HG03025 (cell line): ENCODE results near the gene COX5A.

Experiments
- ATAC-seq: cut with Tn5 transposase; IDR thresholded peaks from one replicate; pipeline ENCODE4 v1.9.1; 2021; ENCODE audit warnings: mild to moderate bottlenecking, moderate library complexity; ENCODE audit not compliant: unreplicated experiment, low FRiP score

The COX5A gene

DNA sequence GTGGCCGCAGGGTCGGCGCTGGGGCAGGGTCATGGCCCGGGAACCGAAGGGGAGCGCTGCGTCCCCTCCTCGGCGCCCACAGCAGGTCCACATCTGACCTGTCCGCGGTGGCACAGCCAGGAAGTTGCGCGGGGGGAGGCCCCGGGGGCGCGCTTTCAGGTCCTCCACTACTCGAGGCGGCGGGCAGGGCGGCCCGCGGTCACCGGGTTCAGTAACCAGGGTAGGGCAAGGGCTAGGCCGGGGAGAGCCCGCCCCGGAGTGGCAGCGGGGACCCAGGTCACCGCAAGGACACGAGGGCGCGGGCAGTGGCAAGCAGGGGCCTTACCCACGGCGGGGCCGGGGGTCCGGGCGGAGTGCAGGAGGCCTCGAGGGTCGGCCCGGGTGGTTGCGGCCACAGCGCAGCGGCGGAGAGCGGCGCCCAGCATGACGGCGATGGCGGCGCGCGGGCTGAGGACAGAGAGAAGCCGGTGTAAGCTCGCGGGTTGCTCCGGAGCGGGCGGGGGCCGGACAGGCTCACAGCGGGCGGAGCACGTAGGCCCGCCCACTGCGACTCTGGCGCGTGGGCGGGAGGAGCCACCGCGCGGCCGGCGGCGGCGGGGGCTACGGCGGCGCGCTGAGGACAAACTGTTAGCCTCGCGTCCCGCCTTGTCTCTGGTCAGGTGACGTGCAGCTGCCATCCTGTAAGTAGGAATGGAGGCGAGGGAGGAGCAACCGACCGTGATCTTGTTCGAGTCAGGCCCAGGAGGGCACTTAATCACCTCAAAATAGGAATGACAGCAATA, at the start of gene COX5A:
Gene COX5A (minus strand): TSS at position 484 of the 782 bp plus-strand sequence. CDS start 59 bp downstream, at position 425.
- peak; percentile 80 for ATAC-seq

DNA sequence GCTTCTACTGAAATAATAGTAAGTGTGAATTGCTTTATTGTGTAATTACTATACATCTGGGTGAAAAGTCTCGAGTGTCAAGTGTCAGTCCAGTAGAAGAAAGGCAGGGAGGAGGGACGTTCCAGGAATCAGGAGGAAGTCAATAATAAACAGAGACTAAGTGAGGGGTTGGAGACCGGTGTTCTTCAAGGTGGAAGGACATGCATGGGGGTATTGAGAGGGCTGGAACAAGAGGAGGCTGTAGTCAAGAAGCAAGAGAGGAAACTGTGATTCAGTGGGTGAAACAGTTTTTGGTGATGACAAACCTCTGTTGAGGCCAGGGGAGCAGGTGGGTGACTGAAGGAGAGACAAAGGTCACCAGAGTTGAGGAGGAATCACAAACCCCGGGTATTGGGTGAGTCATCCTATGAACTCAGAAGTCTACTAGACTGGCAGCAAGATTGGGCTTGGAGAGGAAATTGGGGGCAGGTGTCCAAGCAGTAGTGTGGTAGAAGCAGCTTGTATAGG, 45.9 kb upstream of the COX5A start:
- ATAC-seq, result no peak

DNA sequence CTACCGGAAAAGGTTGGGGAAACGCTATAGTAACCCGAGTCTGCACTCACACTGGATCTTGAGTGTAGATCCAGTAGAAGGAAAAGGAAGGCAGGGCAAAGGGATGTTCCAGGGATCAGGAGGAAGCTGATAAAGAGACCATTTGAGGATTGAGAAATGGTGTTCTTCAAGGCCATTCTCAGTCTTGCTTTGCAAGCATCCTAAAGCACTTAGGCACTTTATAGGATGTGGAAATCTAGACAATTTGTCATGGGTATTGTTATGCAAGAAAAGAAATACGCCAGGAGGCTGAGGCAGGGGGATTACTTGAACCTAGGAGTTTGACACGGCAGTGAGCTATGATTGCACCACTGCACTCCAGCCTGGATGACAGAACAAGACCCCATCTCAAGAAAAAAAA, 44.3 kb upstream of the COX5A start:
- ATAC-seq, result no peak

DNA sequence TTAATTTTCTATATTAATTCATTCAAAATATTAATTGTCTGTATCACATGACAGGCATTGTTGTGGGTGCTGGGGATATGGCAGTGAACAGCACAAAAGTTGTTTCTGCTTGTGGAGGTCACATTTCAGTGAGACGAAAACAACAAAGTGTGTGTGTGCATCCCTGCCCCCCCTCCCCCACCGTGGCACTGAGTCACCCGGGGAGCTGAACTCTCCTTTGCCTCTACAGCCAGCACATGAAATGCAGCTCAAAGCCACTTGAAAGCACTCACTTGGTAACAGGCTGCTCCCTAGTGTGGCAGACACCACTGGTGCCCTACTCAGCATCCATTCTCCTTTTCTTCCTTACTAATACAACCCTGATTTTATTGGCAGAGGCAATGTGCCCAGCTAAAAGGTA, 40.6 kb upstream of the COX5A start:
- ATAC-seq, result no peak

DNA sequence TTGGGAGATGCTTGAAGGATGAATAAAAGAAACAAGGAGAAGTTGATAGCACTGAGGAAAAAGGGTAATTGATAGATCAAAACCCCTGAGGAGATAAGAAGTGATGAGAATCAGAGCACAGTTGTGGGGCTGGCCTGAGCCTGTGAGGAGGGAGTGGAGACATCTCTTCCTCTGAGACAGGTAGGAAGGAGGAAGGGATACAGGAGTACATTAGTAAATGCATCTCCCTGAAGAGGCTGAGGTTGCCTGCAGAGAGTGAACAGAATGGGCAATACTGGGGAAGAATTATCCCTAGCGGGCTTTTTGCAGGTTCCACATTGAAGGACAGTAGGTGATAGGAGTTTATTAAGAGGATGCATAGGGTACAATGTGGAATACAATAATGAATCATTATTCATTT, 40.2 kb upstream of the COX5A start:
- ATAC-seq, result no peak

DNA sequence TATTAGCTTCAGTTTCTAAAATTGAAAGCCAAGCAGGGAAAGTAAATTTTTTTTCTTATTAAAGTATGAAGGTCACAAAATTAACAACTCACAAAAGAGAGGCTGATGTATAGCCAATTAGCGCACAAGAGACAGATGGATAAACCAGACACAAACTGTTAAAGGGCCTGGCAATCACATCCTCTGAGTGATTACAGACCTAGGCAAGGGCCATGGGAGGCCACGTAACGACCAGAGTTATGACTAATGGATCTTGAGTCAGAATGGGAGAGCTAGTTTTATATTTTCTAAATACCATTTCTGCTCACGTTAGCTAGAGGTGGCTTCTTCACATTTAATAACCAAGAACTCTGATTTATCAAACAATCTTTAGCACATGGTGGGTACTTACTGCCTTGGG, 39.7 kb upstream of the COX5A start:
- ATAC-seq, result no peak

DNA sequence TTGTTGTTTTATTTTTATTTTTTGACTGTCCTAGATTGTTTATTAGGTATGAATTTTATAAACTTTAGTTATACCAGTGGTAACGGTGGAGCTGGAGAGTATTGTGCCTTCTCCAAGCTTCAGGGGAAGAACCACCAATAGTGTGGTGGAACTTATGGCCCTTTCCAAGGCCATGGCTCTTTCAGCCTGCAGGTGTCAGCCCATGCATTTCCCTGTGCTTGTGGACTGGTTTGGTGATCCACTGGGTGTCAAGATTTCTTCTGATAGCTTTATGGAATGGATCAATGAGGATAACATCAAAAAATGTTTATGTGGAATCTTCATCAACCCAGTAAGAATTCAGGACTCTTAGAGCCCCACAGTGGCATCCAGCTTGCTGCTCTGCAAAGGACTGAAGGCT, 38.3 kb upstream of the COX5A start:
- no peak for ATAC-seq

DNA sequence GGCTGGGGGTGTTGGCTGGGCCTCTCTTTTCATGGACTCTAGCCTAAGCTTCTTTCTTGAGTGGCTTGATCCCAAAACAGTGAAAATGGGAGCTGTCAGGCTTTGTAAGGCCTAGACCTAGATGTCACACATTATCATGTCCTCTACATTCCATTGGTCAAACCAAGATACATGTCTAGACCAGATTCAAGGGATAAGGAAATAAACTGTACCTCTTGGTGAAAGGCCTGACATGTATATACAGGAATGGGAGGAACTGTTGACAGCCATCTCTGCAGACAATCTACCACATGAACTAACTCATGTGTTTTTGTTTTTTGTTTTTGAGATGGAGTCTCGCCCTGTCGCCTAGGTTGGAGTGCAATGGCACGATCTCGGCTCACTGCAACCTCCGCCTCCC, 29.8 kb upstream of the COX5A start:
- ATAC-seq, result no peak

DNA sequence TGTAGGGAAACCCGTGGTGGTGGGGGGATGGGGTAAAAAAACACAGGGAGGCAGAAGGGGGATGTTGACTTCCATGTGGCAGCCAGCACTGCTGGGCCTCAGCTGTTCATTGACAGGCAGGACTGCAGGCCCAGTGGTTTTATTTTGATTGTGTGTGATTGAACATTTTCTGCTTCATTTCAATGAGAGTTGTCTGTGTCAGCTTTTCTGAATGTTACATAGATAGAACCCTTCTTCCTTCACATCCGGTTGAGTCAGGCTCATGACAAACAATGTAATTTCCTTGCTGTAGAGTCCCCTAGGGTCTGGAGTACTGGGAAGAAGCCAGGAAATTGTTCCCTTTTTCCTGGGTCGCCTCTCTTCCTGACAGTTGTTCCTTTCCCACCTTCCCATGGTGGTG, 26.9 kb upstream of the COX5A start:
- ATAC-seq, result no peak

DNA sequence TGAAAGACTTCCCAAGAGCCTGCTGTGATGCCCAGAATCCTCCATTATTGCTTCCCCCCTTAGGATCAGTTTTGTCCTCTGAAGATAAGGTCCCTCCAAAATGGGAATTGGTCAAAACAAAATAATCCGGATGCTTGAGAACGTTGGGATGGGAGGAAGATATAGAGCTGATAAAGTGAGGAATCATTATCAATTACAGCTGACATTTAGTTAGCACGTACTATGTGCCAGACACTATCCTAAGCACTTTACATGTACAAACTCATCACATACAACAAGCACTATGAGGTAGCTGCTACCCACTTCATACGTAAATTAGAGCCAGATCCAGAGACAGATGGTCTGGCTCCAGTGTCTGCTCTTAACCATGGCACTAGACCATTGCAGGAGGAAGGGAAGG, 25.3 kb upstream of the COX5A start:
- ATAC-seq, result no peak

DNA sequence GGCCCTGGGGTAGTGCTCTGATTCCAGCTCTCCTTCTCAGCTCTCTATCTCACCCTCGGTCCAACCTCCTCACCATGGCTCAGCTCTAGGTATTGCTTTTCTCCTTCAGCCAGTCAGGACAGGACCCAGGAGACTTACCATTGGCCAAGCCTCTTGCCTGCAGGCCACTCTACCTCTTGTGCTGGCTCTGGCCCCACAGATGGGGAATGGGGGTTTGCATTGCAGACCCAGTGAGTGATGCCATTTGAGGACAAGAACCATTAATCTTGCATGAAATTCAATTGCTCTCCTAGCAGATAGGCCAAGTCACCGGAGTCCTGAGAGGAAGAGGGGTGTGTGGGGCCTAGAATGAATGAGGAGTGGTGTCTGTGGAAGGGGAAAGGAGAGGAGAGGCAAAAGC, 24.8 kb upstream of the COX5A start:
- ATAC-seq, result no peak

DNA sequence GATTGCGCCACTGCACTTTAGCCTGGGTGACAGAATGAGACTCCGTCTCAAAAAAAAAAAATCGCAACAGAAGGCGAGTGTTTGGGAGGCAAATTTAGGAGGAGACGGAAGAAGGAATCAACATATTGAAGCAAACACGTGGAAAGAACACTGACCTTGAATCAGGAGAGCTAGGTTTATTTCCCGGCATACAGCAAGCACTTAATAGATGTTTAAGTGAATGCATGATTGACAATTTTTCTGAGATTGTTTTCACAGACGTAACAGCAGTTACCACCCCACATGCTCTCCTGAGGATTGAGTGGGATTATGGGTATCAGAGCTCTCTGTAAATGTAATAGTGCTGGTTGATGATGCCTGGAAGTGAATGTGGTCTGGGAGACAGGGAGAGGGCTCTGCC, 24.3 kb upstream of the COX5A start:
- ATAC-seq, result no peak

DNA sequence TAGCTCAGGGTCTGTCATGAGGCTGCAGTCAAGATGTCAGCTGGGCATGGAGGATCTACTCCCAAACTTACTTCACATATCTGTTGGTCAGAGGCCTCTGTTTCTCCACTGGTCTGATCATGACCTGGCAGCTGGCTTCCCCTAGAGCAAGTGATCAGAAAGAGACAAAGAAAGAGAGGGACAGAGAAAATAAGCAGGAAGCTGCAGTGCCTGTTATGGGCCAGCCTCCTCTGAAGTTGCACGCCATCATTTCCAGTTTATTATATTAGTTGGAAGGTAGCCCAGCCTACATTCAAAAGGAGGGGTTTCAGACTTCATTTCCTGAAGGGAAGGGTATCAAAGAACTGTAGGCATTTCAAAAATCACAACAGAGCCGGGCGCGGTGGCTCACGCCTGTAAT, 23.7 kb upstream of the COX5A start:
- no peak for ATAC-seq

DNA sequence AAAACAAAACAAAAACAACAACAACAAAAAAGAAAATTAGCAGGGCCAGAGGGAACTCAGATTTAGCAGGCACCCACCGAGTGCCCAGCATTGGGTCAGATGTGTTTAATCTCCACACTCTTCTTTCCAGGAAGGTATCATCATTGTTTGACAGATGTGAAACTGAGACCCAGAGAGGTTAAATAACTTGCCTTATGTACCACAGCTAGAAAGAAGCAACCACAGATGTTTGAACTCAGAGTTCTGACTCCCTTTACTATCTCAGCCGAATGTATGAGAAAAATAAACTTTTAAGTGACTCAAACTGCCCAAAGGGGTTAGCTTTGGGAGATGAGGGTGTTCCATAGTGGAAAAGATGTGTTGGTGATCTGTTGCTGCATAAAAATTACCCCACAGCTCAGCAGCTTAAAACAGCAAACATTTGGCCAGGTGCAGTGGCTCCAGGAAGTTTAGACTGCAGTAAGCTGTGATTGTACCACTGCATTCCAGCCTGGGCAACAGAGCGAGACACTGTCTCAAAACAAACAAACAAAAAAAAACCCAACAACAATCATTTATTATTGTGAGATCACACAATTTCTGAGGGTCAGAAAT, 23.2 kb upstream of the COX5A start:
- ATAC-seq, result no peak

DNA sequence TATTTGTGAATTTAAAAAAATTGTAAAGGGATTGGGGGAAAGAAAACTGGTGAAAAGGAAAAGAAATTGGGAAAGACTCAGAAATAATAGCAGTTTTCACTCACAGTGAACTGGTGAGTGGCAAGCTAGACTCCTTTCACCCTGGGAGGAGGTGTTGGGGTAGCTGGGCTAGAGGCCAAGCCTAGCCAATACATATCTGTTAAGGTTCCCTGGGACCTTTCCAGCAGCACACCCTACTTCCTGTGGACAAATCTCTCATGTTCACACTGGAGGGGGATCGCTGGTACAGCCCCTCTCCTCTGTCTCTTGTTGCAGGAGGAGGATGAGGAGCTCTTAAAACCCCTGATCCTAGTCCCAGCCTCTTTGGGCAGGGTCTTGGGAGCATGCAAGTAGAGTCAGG, 22.4 kb upstream of the COX5A start:
- ATAC-seq, result no peak

DNA sequence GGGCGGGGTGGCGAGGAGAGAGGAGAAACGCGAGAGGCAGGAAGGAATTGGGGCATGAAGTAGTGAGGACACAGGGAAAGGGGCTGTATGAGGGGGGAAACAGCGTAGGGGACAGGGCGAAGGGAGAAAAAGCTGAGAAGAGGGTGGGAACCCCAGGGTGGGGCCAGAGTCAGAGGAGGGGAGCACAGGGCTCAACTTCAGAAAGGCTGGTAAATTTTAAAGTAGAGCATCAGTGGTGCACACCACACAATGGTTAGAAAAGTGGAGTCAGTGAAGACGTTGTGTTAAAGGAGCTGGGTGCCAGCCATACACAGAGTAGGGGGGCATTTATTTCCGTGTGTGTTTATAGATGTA, 21.7 kb upstream of the COX5A start:
- ATAC-seq, result no peak

DNA sequence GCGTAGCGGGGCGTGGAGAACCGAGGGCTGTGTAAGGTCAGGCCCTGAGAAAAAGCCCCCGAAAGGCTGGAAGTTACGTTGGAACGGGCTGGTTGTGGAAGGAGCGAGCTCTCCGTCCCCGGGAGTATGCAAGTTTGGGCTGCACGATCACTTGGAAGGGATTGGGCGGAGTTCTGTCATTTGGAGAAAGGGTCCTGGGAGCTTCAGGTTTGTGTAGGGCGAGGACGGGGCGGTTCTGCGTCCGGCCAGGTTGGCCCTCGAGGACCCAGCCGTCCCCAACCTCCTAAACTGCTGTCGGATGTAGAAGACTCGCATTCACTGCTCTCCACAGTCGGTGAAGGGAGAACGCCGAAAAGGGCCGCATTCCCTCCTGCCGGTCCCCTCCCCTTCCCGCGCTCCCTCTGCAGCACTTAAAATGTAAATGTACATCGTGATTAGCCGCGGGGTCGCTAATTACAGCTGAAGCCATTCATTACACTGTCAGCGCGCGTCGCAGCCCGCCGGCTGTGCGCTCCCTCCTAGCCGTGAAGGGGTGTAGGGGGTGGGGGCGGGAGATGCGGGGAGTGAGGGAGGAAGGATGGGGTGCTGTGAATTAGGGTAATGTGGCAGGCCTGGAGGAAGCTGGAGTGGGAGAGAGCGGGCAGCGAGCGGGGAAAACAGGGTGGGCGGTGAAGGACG, 21.2 kb upstream of the COX5A start:
- ATAC-seq, result no peak

DNA sequence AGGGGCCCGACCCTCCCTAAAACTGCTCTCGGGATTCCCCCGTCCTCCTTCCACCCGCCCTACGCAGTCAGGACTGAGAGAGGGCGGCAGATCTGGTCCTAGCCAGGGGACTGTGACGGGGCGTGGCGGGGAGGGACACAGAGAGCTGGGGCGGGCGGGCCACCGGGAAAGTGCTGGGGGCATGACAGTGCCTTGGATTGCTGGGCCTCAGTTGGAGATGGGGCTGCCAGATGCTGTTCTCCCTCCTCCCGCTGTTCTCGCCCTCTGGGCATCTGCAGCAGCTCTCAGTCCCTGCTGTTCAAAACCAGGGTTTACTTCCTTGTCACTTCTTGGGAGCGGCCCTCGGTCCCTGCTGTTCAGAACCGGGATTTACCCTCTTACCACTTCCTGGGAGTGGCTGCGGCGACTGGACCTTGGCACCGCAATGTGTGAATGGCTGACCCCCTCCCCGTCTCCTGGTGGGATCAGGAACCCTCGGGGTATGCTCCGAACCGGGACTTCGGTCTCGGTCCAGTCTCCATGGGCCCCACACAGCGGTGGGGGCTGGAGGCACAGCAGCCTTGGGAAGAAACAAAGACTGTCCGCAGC, 20.5 kb upstream of the COX5A start:
- ATAC-seq, result no peak

DNA sequence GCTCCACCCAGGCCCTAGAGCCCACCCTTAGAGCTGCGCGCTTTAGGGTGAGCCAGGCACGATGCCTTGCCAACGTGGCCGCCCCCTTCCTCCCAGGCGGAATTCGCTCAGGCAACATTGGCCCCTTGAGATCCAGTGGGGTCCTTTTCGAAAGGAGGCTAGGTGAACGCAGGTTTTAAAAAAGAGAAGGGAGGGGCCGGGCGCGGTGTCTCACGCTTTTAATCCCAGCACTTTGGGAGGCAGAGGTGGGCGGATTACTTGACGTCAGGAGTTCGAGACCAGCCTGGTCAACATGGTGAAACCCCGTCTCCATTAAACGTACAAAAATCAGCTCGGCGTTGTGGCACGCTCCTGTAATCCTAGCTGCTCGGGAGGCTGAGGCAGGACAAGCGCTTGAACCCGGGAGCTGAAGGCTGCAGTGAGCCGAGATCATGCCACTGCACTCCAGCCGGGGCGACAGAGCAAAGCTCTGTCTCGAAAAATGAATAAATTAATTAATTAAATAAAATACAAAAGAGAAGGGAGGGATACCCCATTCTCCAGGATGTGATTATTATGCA, 19.7 kb upstream of the COX5A start:
- no peak for ATAC-seq

DNA sequence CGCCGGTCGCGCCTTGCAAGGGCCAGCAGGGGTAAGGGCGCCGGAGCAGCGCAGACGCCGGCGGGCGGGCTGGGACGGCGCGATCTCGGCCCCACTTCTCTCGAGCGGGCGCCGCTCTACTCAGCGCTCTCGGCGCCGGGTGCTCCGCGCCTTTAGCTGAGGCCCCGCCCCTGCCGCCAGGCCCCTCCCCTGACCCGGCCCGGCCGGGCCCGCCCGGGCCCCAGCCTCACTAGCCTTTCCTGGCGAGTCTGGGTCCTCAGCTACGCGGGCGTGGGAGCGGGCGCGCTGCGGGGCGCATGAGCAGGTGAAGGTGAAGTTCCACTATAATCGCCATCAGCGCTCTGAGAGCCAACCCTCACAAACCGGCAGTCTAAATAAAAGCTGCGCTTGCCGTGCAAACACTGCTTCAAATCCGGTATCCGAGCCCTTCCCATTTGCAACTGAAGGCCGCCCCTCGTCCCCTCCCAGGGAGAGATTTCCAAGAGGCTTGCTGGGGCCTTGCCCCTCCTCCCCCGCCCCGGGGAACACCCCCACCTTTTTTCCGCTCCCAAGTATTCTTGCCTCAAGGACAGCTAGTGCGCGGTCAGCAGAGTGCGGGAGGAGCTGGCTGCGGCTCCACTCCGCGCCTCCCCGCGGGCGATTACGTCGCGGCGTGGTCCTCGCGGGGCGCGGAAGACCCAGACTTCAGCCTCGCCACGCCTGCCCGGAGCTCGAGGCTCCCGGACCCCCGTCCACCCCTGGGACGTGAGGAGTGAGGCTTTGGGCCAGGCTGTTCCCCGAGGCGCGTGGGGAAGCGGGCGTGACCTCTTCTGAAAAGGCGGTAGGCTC, 19.0 kb upstream of the COX5A start, which contains the start of gene RPP25:
Gene RPP25 (minus strand): TSS at position 125 of the 828 bp plus-strand sequence. CDS start 189 bp downstream, outside the sequence.
- ATAC-seq, result peak; percentile 57
